ENCODE data around the gene KRTAP10-8. TPM values are rescaled to one million over a fixed set of nuclear protein-coding genes. Genes with fewer than 3 reads are reported as not detected.
"Not testable (repeated sequence)": the region's sequence is repeated elsewhere in the genome, so short reads cannot be mapped to it uniquely, and the experiment has no call there.

The KRTAP10-8 gene
- total RNA-seq, 2 donors from 2014 or later = not detected

- DNase-seq = no peak
- Histone ChIP-seq H3K4me1 (no peaks in the 10 kb centered on the region), H3K9ac (ENCODE audit: low read depth in 2 of 2, low read length in 2 of 2) (no peak overlapping the region), H3K27me3 (no peaks in the 10 kb centered on the region), H3K27ac (no peak overlapping the region), H3K9me3 (no peaks in the 10 kb centered on the region), H3K36me3 (no peaks in the 10 kb centered on the region), H3K4me3 (no peak overlapping the region)
- TF ChIP-seq, protein P1, sequence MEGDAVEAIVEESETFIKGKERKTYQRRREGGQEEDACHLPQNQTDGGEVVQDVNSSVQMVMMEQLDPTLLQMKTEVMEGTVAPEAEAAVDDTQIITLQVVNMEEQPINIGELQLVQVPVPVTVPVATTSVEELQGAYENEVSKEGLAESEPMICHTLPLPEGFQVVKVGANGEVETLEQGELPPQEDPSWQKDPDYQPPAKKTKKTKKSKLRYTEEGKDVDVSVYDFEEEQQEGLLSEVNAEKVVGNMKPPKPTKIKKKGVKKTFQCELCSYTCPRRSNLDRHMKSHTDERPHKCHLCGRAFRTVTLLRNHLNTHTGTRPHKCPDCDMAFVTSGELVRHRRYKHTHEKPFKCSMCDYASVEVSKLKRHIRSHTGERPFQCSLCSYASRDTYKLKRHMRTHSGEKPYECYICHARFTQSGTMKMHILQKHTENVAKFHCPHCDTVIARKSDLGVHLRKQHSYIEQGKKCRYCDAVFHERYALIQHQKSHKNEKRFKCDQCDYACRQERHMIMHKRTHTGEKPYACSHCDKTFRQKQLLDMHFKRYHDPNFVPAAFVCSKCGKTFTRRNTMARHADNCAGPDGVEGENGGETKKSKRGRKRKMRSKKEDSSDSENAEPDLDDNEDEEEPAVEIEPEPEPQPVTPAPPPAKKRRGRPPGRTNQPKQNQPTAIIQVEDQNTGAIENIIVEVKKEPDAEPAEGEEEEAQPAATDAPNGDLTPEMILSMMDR (IDR thresholded peaks at IDR 0.05) = no peak
- intact Hi-C loops (cut with DNase I) = no loop called here
Measured at GRCh38 chr21:44619886-44620285, 8.0 kb downstream of the KRTAP10-8 start.

DNA sequence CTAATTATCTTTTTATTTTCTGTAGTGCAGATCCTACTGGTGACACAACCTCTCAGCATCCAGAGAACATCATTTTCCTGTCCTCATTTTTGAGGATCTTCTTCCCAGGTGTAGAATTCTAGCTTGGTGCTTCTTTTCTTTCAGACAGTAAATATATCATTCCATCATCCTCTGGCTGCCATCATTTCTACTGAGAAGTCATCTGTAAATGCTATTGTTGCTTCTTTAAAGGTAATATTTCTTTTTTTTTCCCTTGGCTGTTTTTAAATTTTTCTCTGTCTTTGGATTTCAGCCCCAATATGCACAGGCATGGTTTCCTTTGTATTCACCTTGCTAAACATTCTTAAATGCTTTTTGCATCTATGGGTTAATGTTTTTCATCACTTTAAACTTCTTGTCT lies 11.7 kb downstream of the KRTAP10-8 start:
- intact Hi-C loops (cut with DNase I) = no loop called here
- Histone ChIP-seq H3K9me3 (no peaks in the 10 kb centered on the region), H3K27me3 (no peaks in the 10 kb centered on the region), H3K9ac (ENCODE audit: low read depth in 2 of 2, low read length in 2 of 2) (no peak overlapping the region), H3K4me3 (no peak overlapping the region), H3K36me3 (no peaks in the 10 kb centered on the region), H3K27ac (no peak overlapping the region), H3K4me1 (no peaks in the 10 kb centered on the region)
- DNase-seq = no peak
- TF ChIP-seq, protein P1 (IDR thresholded peaks at IDR 0.05) = no peak

DNA sequence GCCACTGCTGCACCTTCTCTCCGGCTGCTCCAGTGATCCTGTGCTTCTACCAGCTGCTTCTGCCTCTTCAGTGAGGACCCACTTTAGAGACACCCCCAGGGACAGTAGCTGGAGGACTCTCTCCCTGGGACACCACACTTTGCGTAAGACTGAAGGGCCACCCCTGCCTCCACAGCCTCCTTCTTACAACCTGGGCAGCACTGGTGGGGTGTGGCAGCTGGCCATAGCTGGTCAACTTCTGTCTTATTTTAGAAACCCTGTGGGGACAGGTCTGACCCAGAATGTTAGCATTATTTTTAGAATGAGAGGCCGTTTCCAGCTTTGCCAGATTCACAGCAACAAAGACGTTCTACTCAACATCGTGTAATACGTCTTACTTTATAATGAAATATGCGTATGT lies 13.9 kb downstream of the KRTAP10-8 start:
- Histone ChIP-seq H3K4me3 (no peak overlapping the region), H3K27me3 (no peaks in the 10 kb centered on the region), H3K9me3 (no peaks in the 10 kb centered on the region), H3K27ac (no peak overlapping the region), H3K9ac (ENCODE audit: low read depth in 2 of 2, low read length in 2 of 2) (no peak overlapping the region), H3K4me1 (no peaks in the 10 kb centered on the region), H3K36me3 (no peaks in the 10 kb centered on the region)
- DNase-seq = no peak
- intact Hi-C loops (cut with DNase I) = no loop called here
- TF ChIP-seq, protein P1 (IDR thresholded peaks at IDR 0.05) = no peak

GRCh38 chr21:44626262-44626661 lies 14.4 kb downstream of the KRTAP10-8 start:
- intact Hi-C loops (cut with DNase I) = no loop called here
- TF ChIP-seq, protein P1 (IDR thresholded peaks at IDR 0.05) = no peak
- no peak overlapping the region for H3K4me3 ChIP-seq
- DNase-seq = no peak
- H3K36me3 ChIP-seq = no peaks in the 10 kb centered on the region
- no peaks in the 10 kb centered on the region for H3K9me3 ChIP-seq
- H3K27me3 ChIP-seq = no peaks in the 10 kb centered on the region
- no peak overlapping the region for H3K9ac ChIP-seq (ENCODE audit: low read depth in 2 of 2, low read length in 2 of 2)
- no peaks in the 10 kb centered on the region for H3K4me1 ChIP-seq
- no peak overlapping the region for H3K27ac ChIP-seq

GRCh38 chr21:44626673-44627143 lies 14.8 kb downstream of the KRTAP10-8 start, which contains the start of gene KRTAP10-9:
KRTAP10-9 (plus strand) TSS chr21:44627093; CDS start chr21:44627172, 79 bp downstream.
- H3K4me3 ChIP-seq = no peak within 1 kb of the TSS
- no peak for DNase-seq
- H3K36me3 ChIP-seq = no peaks in the 10 kb centered on the region
- TF ChIP-seq, protein P1 (IDR thresholded peaks at IDR 0.05) = no peak
- no peak within 1 kb of the TSS for H3K27ac ChIP-seq
- no peaks in the 10 kb centered on the region for H3K27me3 ChIP-seq
- no peaks in the 10 kb centered on the region for H3K9me3 ChIP-seq
- intact Hi-C loops (cut with DNase I) = no loop called here
- H3K9ac ChIP-seq (ENCODE audit: low read depth in 2 of 2, low read length in 2 of 2) = no peak within 1 kb of the TSS
- no peaks in the 10 kb centered on the region for H3K4me1 ChIP-seq

DNA sequence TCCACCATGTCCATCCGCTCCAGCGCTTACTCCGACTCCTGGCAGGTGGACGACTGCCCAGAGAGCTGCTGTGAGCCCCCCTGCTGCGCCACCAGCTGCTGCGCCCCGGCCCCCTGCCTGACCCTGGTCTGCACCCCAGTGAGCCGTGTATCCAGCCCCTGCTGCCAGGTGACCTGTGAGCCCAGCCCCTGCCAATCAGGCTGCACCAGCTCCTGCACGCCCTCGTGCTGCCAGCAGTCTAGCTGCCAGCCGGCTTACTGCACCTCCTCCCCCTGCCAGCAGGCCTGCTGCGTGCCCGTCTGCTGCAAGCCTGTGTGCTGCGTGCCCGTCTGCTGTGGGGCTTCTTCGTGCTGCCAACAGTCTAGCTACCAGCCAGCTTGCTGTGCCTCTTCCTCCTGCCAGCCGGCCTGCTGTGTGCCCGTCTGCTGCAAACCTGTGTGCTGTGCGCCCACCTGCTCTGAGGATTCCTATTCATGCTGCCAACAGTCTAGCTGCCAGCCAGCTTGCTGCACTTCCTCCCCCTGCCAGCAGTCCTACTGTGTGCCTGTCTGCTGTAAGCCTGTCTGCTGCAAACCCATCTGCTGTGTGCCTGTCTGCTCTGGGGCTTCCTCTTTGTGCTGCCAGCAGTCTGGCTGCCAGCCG lies 15.4 kb downstream of the KRTAP10-8 start:
- H3K4me1 ChIP-seq; intact Hi-C loops (cut with DNase I); H3K4me3 ChIP-seq; H3K36me3 ChIP-seq; DNase-seq; H3K27me3 ChIP-seq; H3K9ac ChIP-seq (ENCODE audit: low read depth in 2 of 2, low read length in 2 of 2); H3K9me3 ChIP-seq; H3K27ac ChIP-seq: not testable (repeated sequence)

GRCh38 chr21:44627831-44628233 lies 16.0 kb downstream of the KRTAP10-8 start:
- intact Hi-C loops (cut with DNase I); H3K9me3 ChIP-seq; H3K27ac ChIP-seq; H3K36me3 ChIP-seq; H3K4me3 ChIP-seq; DNase-seq; H3K9ac ChIP-seq (ENCODE audit: low read depth in 2 of 2, low read length in 2 of 2); H3K4me1 ChIP-seq; H3K27me3 ChIP-seq: not testable (repeated sequence)

All from colonic mucosa (tissue), 4 donors.